CD4-positive, alpha-beta memory T cell (primary cell): ENCODE measurements around the gene CCDC174. TPM values are rescaled to one million over a fixed set of nuclear protein-coding genes. Genes with fewer than 3 reads are reported as not detected.

Experiments
- CTCF ChIA-PET: fragments of 350-600 bp; sonication (Branson Sonifier 250); formaldehyde crosslinking; loops from one replicate; lab custom pipeline; 2021; ENCODE audit warnings: inconsistent platforms; ENCODE audit not compliant: partially characterized antibody; lab: Charles Lee
- POLR2A ChIA-PET: fragments of 350-600 bp; sonication (Branson Sonifier 250); formaldehyde crosslinking; loops from one replicate; lab custom pipeline; 2021; ENCODE audit not compliant: partially characterized antibody; lab: Charles Lee
- DNase-seq, 5 donors: peaks; one replicate each; pipeline versions ENCODE4 v3.0.0 to v3.0.0-alpha.2; 2020 to 2022; ENCODE audit warnings: mixed read lengths in 1 of 5
- H3K27ac ChIP-seq: one replicate; pipeline ENCODE4 v1.7.0; 2013; ENCODE audit warnings: low read depth, low read length
- H3K27me3 ChIP-seq: 2 replicates; pipeline ENCODE4 v1.7.0; 2013; ENCODE audit warnings: mild to moderate bottlenecking, low read length, moderate library complexity; ENCODE audit not compliant: insufficient read depth
- H3K36me3 ChIP-seq: 2 replicates; pipeline ENCODE4 v1.7.0; 2013; ENCODE audit warnings: mild to moderate bottlenecking, low read length, moderate library complexity; ENCODE audit not compliant: insufficient read depth
- H3K4me1 ChIP-seq: 2 replicates; pipeline ENCODE4 v1.7.0; 2013; ENCODE audit warnings: mild to moderate bottlenecking, low read length, moderate library complexity; ENCODE audit not compliant: insufficient read depth
- H3K4me3 ChIP-seq, 2 donors: one replicate each; pipeline ENCODE4 v1.7.0; 2013; ENCODE audit warnings: low read length in 2 of 2, mild to moderate bottlenecking in 1 of 2
- H3K9me3 ChIP-seq, 2 donors: one replicate each; pipeline ENCODE4 v1.7.0; 2013; ENCODE audit warnings: low read length in 2 of 2, control low read depth in 1 of 2; ENCODE audit not compliant: control insufficient read depth in 1 of 2
- H3K27ac Mint-ChIP-seq, 7 donors: one replicate each; pipeline ENCODE4 v1.8.0; 2020 to 2021; ENCODE audit warnings: mixed read lengths in 7 of 7, mild to moderate bottlenecking in 6 of 7, inconsistent platforms in 3 of 7, moderate library complexity in 3 of 7
- H3K27me3 Mint-ChIP-seq, 2 donors: one replicate each; pipeline ENCODE4 v1.8.0; 2020 to 2021; ENCODE audit warnings: mixed read lengths in 2 of 2
- H3K36me3 Mint-ChIP-seq, 2 donors: one replicate each; pipeline ENCODE4 v1.8.0; 2020 to 2021; ENCODE audit warnings: mixed read lengths in 2 of 2, inconsistent platforms in 1 of 2, mild to moderate bottlenecking in 1 of 2
- H3K4me1 Mint-ChIP-seq, 4 donors: one replicate each; pipeline ENCODE4 v1.8.0; 2020 to 2021; ENCODE audit warnings: mixed read lengths in 4 of 4, mild to moderate bottlenecking in 1 of 4
- H3K4me3 Mint-ChIP-seq, 8 donors: one replicate each; pipeline ENCODE4 v1.8.0; 2020 to 2021; ENCODE audit warnings: mixed read lengths in 8 of 8, mild to moderate bottlenecking in 7 of 8, moderate library complexity in 6 of 8, inconsistent platforms in 3 of 8
- H3K9me3 Mint-ChIP-seq, 8 donors: one replicate each; pipeline ENCODE4 v1.8.0; 2020 to 2021; ENCODE audit warnings: mixed read lengths in 8 of 8, mild to moderate bottlenecking in 5 of 8, inconsistent platforms in 3 of 8, moderate library complexity in 1 of 8
- intact Hi-C: fragments of 100-400 bp; cut with micrococcal nuclease; formaldehyde crosslinking; loops from one replicate; pipeline ENCODE4 v1.15.1; 2023
- polyA plus RNA-seq, 2 donors: library from polyadenylated mRNA; unstranded; fragments of 300-500 nt; fragmentation: Illumina TruSeq; gene quantifications; one replicate each; pipeline ENCODE4 v1.2.3, GENCODE V29; 2021
- total RNA-seq, 2 experiments: library from RNA; stranded (reverse); gene quantifications; one replicate each; pipeline ENCODE4 v1.2.3, GENCODE V29; 2021

CCDC174 gene
- total and polyA plus RNA-seq, 4 experiments from 2014 or later: 20.0 to 51.8 (median 37.1) TPM

GRCh38 chr3:14691719-14692118 lies 40.2 kb downstream of the CCDC174 start:
- intact Hi-C loops: no loop called here
- no peak for DNase-seq
- Mint-ChIP-seq H3K27ac (no peak overlapping the region), H3K36me3 (peaks cover 3 to 16% of the 10 kb centered on the region in 2 donors), H3K9me3 (peaks cover 0 to 8% (median 2%) of the 10 kb centered on the region in 8 donors), H3K27me3 (no peaks in the 10 kb centered on the region), H3K4me3 (no peak overlapping the region), H3K4me1 (no peaks in the 10 kb centered on the region)
- Histone ChIP-seq H3K9me3 (no peaks in the 10 kb centered on the region), H3K4me1 (no peaks in the 10 kb centered on the region), H3K27ac (no peak overlapping the region), H3K36me3 (no peaks in the 10 kb centered on the region), H3K4me3 (no peak overlapping the region), H3K27me3 (no peaks in the 10 kb centered on the region)
- POLR2A ChIA-PET: no interaction called here
- CTCF ChIA-PET: no interaction called here

- Mint-ChIP-seq H3K27ac (no peak overlapping the region), H3K4me1 (no peaks in the 10 kb centered on the region), H3K4me3 (no peak overlapping the region), H3K27me3 (no peaks in the 10 kb centered on the region), H3K9me3 (peaks cover 0 to 4% (median 3%) of the 10 kb centered on the region in 8 donors), H3K36me3 (peaks cover 4 to 24% of the 10 kb centered on the region in 2 donors)
- H3K27ac ChIP-seq: no peak overlapping the region
- H3K36me3 ChIP-seq: no peaks in the 10 kb centered on the region
- DNase-seq: no peak
- ChIA-PET POLR2A (no interaction called here), CTCF (no interaction called here)
- intact Hi-C loops: no loop called here
- H3K27me3 ChIP-seq: no peaks in the 10 kb centered on the region
- H3K4me1 ChIP-seq: no peaks in the 10 kb centered on the region
- no peak overlapping the region for H3K4me3 ChIP-seq
- no peaks in the 10 kb centered on the region for H3K9me3 ChIP-seq
Observed at GRCh38 chr3:14698601-14699244, 47.2 kb downstream of the CCDC174 start.

- H3K36me3 Mint-ChIP-seq: peaks cover 4 to 31% of the 10 kb centered on the region in 2 donors
- H3K27ac Mint-ChIP-seq: no peak overlapping the region
- Histone ChIP-seq H3K27me3 (no peaks in the 10 kb centered on the region), H3K27ac (no peak overlapping the region), H3K4me3 (no peak overlapping the region), H3K4me1 (no peaks in the 10 kb centered on the region), H3K36me3 (no peaks in the 10 kb centered on the region), H3K9me3 (no peaks in the 10 kb centered on the region)
- DNase-seq: no peak
- intact Hi-C loops: no loop called here
- H3K4me3 Mint-ChIP-seq: no peak overlapping the region
- H3K4me1 Mint-ChIP-seq: no peaks in the 10 kb centered on the region
- H3K9me3 Mint-ChIP-seq: peaks cover 0 to 4% (median 0%) of the 10 kb centered on the region in 8 donors
- ChIA-PET CTCF (no interaction called here), POLR2A (no interaction called here)
- H3K27me3 Mint-ChIP-seq: no peaks in the 10 kb centered on the region
Observed at GRCh38 chr3:14699643-14700042, 48.1 kb downstream of the CCDC174 start.

- intact Hi-C loops: no loop called here
- no peaks in the 10 kb centered on the region for H3K9me3 ChIP-seq
- peaks cover 4 to 31% of the 10 kb centered on the region in 2 donors for H3K36me3 Mint-ChIP-seq
- ChIA-PET POLR2A (no interaction called here), CTCF (no interaction called here)
- no peak overlapping the region for H3K4me3 Mint-ChIP-seq
- no peaks in the 10 kb centered on the region for H3K27me3 ChIP-seq
- H3K36me3 ChIP-seq: no peaks in the 10 kb centered on the region
- H3K27ac ChIP-seq: no peak overlapping the region
- H3K4me1 Mint-ChIP-seq: no peaks in the 10 kb centered on the region
- no peaks in the 10 kb centered on the region for H3K4me1 ChIP-seq
- H3K27me3 Mint-ChIP-seq: no peaks in the 10 kb centered on the region
- H3K9me3 Mint-ChIP-seq: peaks cover 0 to 4% (median 0%) of the 10 kb centered on the region in 8 donors
- H3K4me3 ChIP-seq: no peak overlapping the region
- no peak for DNase-seq
- H3K27ac Mint-ChIP-seq: no peak overlapping the region
Observed at GRCh38 chr3:14700891-14701290, 49.3 kb downstream of the CCDC174 start.

GRCh38 chr3:14701676-14702075 lies 50.1 kb downstream of the CCDC174 start:
- H3K27me3 Mint-ChIP-seq: no peaks in the 10 kb centered on the region
- peaks cover 4 to 33% of the 10 kb centered on the region in 2 donors for H3K36me3 Mint-ChIP-seq
- Histone ChIP-seq H3K4me3 (no peak overlapping the region), H3K36me3 (no peaks in the 10 kb centered on the region), H3K27me3 (no peaks in the 10 kb centered on the region), H3K27ac (no peak overlapping the region), H3K9me3 (no peaks in the 10 kb centered on the region), H3K4me1 (no peaks in the 10 kb centered on the region)
- no peak overlapping the region for H3K27ac Mint-ChIP-seq
- H3K4me1 Mint-ChIP-seq: no peaks in the 10 kb centered on the region
- H3K4me3 Mint-ChIP-seq: no peak overlapping the region
- POLR2A ChIA-PET: no interaction called here
- H3K9me3 Mint-ChIP-seq: peaks cover 0 to 4% (median 0%) of the 10 kb centered on the region in 8 donors
- intact Hi-C loops: no loop called here
- no peak for DNase-seq
- CTCF ChIA-PET: no interaction called here

GRCh38 chr3:14703128-14703750 lies 51.7 kb downstream of the CCDC174 start:
- intact Hi-C loops: no loop called here
- DNase-seq: no peak
- POLR2A ChIA-PET: no interaction called here
- Histone ChIP-seq H3K4me1 (no peaks in the 10 kb centered on the region), H3K27me3 (no peaks in the 10 kb centered on the region), H3K27ac (no peak overlapping the region), H3K4me3 (no peak overlapping the region), H3K9me3 (no peaks in the 10 kb centered on the region), H3K36me3 (no peaks in the 10 kb centered on the region)
- Mint-ChIP-seq H3K4me1 (no peaks in the 10 kb centered on the region), H3K27ac (no peak overlapping the region), H3K27me3 (no peaks in the 10 kb centered on the region), H3K9me3 (peaks cover 0 to 1% (median 0%) of the 10 kb centered on the region in 8 donors), H3K4me3 (no peak overlapping the region), H3K36me3 (peaks cover 5 to 27% of the 10 kb centered on the region in 2 donors)
- CTCF ChIA-PET: no interaction called here

- intact Hi-C loops: no loop called here
- Histone ChIP-seq H3K9me3 (no peaks in the 10 kb centered on the region), H3K27me3 (no peaks in the 10 kb centered on the region), H3K36me3 (no peaks in the 10 kb centered on the region), H3K4me1 (no peaks in the 10 kb centered on the region), H3K4me3 (no peak overlapping the region), H3K27ac (no peak overlapping the region)
- ChIA-PET CTCF (no interaction called here), POLR2A (no interaction called here)
- no peaks in the 10 kb centered on the region for H3K27me3 Mint-ChIP-seq
- no peaks in the 10 kb centered on the region for H3K4me1 Mint-ChIP-seq
- peaks cover 7 to 27% of the 10 kb centered on the region in 2 donors for H3K36me3 Mint-ChIP-seq
- H3K4me3 Mint-ChIP-seq: no peak overlapping the region
- peak overlapping the region in 1 of 7 donors; percentile 25 for H3K27ac Mint-ChIP-seq
- DNase-seq: no peak
- H3K9me3 Mint-ChIP-seq: peaks cover 0 to 4% (median 0%) of the 10 kb centered on the region in 8 donors
Observed at GRCh38 chr3:14703791-14704190, 52.2 kb downstream of the CCDC174 start.
